OCI-LY7 (cell line): ENCODE results near the gene DDX39A. TPM values are rescaled to one million over a fixed set of nuclear protein-coding genes. Genes with fewer than 3 reads are reported as not detected.
A peak's percentile ranks its signal among the peaks of the same experiment; 100 is the strongest.

Source experiments
- BruUV-seq: library from RNA; stranded (reverse); fragments of 400-500 nt; replicated peaks from 2 replicates; lab custom pipeline; 2021; lab: Mats Ljungman, UMichigan
- CTCF ChIA-PET: fragments of 300-600 bp; sonication (Branson Sonifier 250); formaldehyde crosslinking; loops from one replicate; lab custom pipeline; 2022; ENCODE audit warnings: antibody characterized with exemption; ENCODE audit not compliant: unreplicated experiment; lab: Charles Lee
- POLR2A ChIA-PET: fragments of 300-600 bp; sonication (Branson Sonifier 250); formaldehyde crosslinking; loops from one replicate; lab custom pipeline; 2022; ENCODE audit warnings: antibody characterized with exemption; lab: Charles Lee
- DNase-seq: peaks from one replicate; pipeline ENCODE4 v3.0.0-alpha.2; 2015; ENCODE audit warnings: low spot score
- H2AFZ ChIP-seq: fragments of 200-600 bp; sonication (generic), shearing (Covaris generic); 2 replicates; pipeline ENCODE4 v1.6.1; 2014; ENCODE audit warnings: mild to moderate bottlenecking, antibody characterized with exemption, low read length, moderate library complexity
- H3K27ac ChIP-seq: fragments of 200-600 bp; sonication (generic); 2 replicates; pipeline ENCODE4 v1.5.1; 2014; ENCODE audit warnings: mixed run types, low read depth, mild to moderate bottlenecking, moderate library complexity, low read length, inconsistent platforms; ENCODE audit not compliant: poor library complexity, severe bottlenecking
- H3K36me3 ChIP-seq: fragments of 200-600 bp; sonication (generic); 2 replicates; pipeline ENCODE4 v1.6.1; 2014; ENCODE audit warnings: mild to moderate bottlenecking, antibody characterized with exemption, low read length, moderate library complexity, mixed read lengths; ENCODE audit not compliant: insufficient read depth
- H3K4me1 ChIP-seq: fragments of 200-600 bp; sonication (generic); 2 replicates; pipeline ENCODE4 v1.5.1; 2014; ENCODE audit warnings: mild to moderate bottlenecking, low read length; ENCODE audit not compliant: insufficient read depth, poor library complexity, severe bottlenecking
- H3K4me2 ChIP-seq: fragments of 200-600 bp; sonication (generic); 2 replicates; pipeline ENCODE4 v1.6.1; 2014; ENCODE audit warnings: mild to moderate bottlenecking, low read length
- H3K4me3 ChIP-seq: fragments of 200-600 bp; sonication (generic); 2 replicates; pipeline ENCODE4 v1.5.1; 2014; ENCODE audit warnings: mild to moderate bottlenecking, low read depth, low read length; ENCODE audit not compliant: poor library complexity, severe bottlenecking
- H3K79me2 ChIP-seq: fragments of 200-600 bp; sonication (generic); 2 replicates; pipeline ENCODE4 v1.6.1; 2016; ENCODE audit warnings: low read depth, mild to moderate bottlenecking, low read length, moderate library complexity, mixed read lengths; ENCODE audit not compliant: insufficient read depth
- H3K9me2 ChIP-seq: fragments of 200-600 bp; sonication (generic); 2 replicates; pipeline ENCODE4 v1.6.1; 2016; ENCODE audit warnings: mild to moderate bottlenecking, low read length, mixed read lengths; ENCODE audit not compliant: insufficient read depth
- H3K9me3 ChIP-seq: fragments of 200-600 bp; sonication (generic); 2 replicates; pipeline ENCODE4 v1.6.1; 2014; ENCODE audit warnings: mild to moderate bottlenecking, mixed run types, low read length, mixed read lengths
- H4K20me1 ChIP-seq: fragments of 200-600 bp; sonication (generic); 2 replicates; pipeline ENCODE4 v1.6.1; 2014; ENCODE audit warnings: mild to moderate bottlenecking, antibody characterized with exemption, low read length, moderate library complexity, mixed read lengths; ENCODE audit not compliant: insufficient read depth
- CTCF ChIP-seq: fragments of 200-600 bp; sonication (generic); conservative IDR thresholded peaks from 2 replicates; pipeline ENCODE4 v1.5.1; 2014; ENCODE audit warnings: mild to moderate bottlenecking, antibody characterized with exemption, low read length, moderate library complexity, mixed read lengths
- EZH2phosphoT487 ChIP-seq: fragments of 200-600 bp; sonication (generic); IDR thresholded peaks from 2 replicates; pipeline ENCODE4 v1.6.1; 2018; ENCODE audit warnings: low read depth, borderline replicate concordance, mild to moderate bottlenecking, mixed run types, antibody characterized with exemption, low read length, moderate library complexity, mixed read lengths
- intact Hi-C: fragments of 100-400 bp; cut with micrococcal nuclease; formaldehyde crosslinking; loops from one replicate; pipeline ENCODE4 v1.10.0; 2022; ENCODE audit not compliant: unreplicated experiment
- total RNA-seq, 2 experiments: library from RNA; depleted of rRNA in 1 of 2; stranded (reverse); fragments of >200 nt in 1 of 2; shearing (Covaris generic) in 1 of 2; gene quantifications; 2 replicates each; pipeline ENCODE4 v1.2.3, GENCODE V29; 2014 to 2022

DDX39A gene
- total RNA-seq, 2 experiments from 2014 or later: 294 to 474 TPM

GRCh38 chr19:14390548-14390947 is 28.6 kb downstream of the DDX39A start:
- Histone ChIP-seq H3K79me2 (peaks cover 2% of the 10 kb centered on the region; the same call in 1 of the 2 replicates), H3K9me3 (no peaks in the 10 kb centered on the region), H3K4me2 (no peak overlapping the region), H2AFZ (no peak overlapping the region), H4K20me1 (no peaks in the 10 kb centered on the region), H3K9me2 (no peaks in the 10 kb centered on the region), H3K4me3 (no peak overlapping the region), H3K4me1 (peaks cover 1% of the 10 kb centered on the region), H3K27ac (no peak overlapping the region), H3K36me3 (peaks cover 20% of the 10 kb centered on the region)
- no TSS peak for BruUV-seq
- TF ChIP-seq CTCF (no peak), EZH2phosphoT487 (no peak)
- no peak for DNase-seq
- ChIA-PET POLR2A (interaction anchor here (0.6 to 1.0 kb wide), 3 partner anchors 117 to 334 kb away, joined by 3 to 6 read pairs (median 4); no protein-coding TSS in a partner anchor), CTCF (no interaction called here)
- intact Hi-C loops: no loop called here

GRCh38 chr19:14385492-14385891 is 33.6 kb downstream of the DDX39A start:
- Histone ChIP-seq H4K20me1 (no peaks in the 10 kb centered on the region), H2AFZ (no peak overlapping the region), H3K9me3 (no peaks in the 10 kb centered on the region), H3K36me3 (no peaks in the 10 kb centered on the region; the same call in 1 of the 2 replicates), H3K27ac (no peak overlapping the region), H3K79me2 (peaks cover 33% of the 10 kb centered on the region; the same call in 1 of the 2 replicates), H3K4me3 (peak overlapping the region; percentile 9), H3K4me1 (peaks cover 46% of the 10 kb centered on the region), H3K9me2 (no peaks in the 10 kb centered on the region), H3K4me2 (peak overlapping the region; percentile 85)
- TF ChIP-seq CTCF: no peak
- no peak for TF ChIP-seq EZH2phosphoT487
- ChIA-PET CTCF (no interaction called here), POLR2A (interaction anchor here (0.7 kb wide), 2 partner anchors 30 to 196 kb away, joined by 3 to 7 read pairs; no protein-coding TSS in a partner anchor)
- intact Hi-C loops: no loop called here
- no TSS peak for BruUV-seq
- no peak for DNase-seq
